ENCODE results near the gene MS4A10. TPM values are rescaled to one million over a fixed set of nuclear protein-coding genes. Genes with fewer than 3 reads are reported as not detected.

MS4A10 gene
- total RNA-seq, 1 donor from 2014 or later: not detected

DNA sequence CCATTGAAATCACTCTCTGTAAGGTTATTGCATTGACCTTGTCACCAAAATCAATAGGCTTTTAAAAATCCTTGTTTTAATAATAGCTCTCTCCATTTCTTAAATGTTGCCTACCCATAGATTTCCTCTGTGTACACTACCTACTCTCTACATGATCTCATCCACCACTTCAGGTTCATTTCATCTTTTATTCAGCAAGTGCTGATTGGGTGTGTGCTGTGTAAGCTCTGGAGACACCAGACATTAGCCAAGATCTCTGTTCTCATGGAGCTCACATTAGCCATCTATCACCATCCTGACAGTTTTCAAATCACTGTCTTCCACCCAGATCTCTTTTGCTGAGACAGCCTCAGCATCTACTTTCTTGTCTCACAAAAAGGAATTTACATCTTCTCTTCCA is 4.4 kb upstream of the MS4A10 start:
- peaks cover 4% of the 10 kb centered on the region for H3K4me1 Mint-ChIP-seq (ENCODE audit: unreplicated experiment)
- no peaks in the 10 kb centered on the region for H3K9me3 Mint-ChIP-seq (ENCODE audit: unreplicated experiment)
- H3K4me3 Mint-ChIP-seq (ENCODE audit: unreplicated experiment): no peak overlapping the region
- no peaks in the 10 kb centered on the region for H3K27me3 Mint-ChIP-seq (ENCODE audit: unreplicated experiment)
- DNase-seq (ENCODE audit: extremely low spot score, unreplicated experiment): no peak
- no peaks in the 10 kb centered on the region for H3K36me3 Mint-ChIP-seq (ENCODE audit: unreplicated experiment)
- TF ChIP-seq, protein P1, sequence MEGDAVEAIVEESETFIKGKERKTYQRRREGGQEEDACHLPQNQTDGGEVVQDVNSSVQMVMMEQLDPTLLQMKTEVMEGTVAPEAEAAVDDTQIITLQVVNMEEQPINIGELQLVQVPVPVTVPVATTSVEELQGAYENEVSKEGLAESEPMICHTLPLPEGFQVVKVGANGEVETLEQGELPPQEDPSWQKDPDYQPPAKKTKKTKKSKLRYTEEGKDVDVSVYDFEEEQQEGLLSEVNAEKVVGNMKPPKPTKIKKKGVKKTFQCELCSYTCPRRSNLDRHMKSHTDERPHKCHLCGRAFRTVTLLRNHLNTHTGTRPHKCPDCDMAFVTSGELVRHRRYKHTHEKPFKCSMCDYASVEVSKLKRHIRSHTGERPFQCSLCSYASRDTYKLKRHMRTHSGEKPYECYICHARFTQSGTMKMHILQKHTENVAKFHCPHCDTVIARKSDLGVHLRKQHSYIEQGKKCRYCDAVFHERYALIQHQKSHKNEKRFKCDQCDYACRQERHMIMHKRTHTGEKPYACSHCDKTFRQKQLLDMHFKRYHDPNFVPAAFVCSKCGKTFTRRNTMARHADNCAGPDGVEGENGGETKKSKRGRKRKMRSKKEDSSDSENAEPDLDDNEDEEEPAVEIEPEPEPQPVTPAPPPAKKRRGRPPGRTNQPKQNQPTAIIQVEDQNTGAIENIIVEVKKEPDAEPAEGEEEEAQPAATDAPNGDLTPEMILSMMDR (IDR thresholded peaks at IDR 0.05): no peak
- H3K27ac Mint-ChIP-seq (ENCODE audit: unreplicated experiment): no peak overlapping the region

DNA sequence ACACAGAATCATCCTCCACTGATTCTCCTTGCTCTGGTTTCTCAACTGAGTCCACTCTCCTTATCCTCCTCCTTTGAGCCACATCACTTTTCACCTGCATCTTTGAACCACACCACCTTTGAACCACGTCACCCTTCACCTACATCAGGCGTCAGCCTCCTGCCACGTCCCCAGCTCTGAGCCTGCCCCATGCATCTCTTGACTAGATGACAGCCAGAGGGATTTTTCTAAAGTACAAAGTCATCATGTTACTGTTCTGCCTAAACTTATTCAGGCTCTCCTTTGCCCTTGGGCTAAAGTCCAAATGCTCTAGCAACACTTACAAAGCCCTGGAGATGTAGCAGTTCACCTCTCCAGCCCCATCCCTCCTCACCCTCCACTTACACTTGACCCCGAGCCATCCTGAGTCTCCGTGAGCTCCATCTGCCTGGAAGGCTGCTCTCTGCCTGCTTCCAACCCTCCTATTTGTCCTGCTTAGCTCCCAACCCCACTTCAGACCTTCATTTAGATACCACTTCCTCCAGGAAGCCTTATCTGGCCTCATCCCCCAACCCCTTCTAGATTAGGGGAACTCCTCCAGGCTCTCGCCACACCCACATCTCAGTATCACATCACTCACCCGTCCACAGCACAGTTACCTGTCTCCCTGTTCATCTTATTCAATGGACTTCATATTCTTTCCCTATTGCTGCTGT is 3.7 kb upstream of the MS4A10 start:
- no peak for DNase-seq (ENCODE audit: extremely low spot score, unreplicated experiment)
- no peak overlapping the region for H3K4me3 Mint-ChIP-seq (ENCODE audit: unreplicated experiment)
- H3K27me3 Mint-ChIP-seq (ENCODE audit: unreplicated experiment): no peaks in the 10 kb centered on the region
- peaks cover 8% of the 10 kb centered on the region for H3K4me1 Mint-ChIP-seq (ENCODE audit: unreplicated experiment)
- H3K9me3 Mint-ChIP-seq (ENCODE audit: unreplicated experiment): no peaks in the 10 kb centered on the region
- TF ChIP-seq, protein P1 (IDR thresholded peaks at IDR 0.05): no peak
- no peak overlapping the region for H3K27ac Mint-ChIP-seq (ENCODE audit: unreplicated experiment)
- no peaks in the 10 kb centered on the region for H3K36me3 Mint-ChIP-seq (ENCODE audit: unreplicated experiment)

DNA sequence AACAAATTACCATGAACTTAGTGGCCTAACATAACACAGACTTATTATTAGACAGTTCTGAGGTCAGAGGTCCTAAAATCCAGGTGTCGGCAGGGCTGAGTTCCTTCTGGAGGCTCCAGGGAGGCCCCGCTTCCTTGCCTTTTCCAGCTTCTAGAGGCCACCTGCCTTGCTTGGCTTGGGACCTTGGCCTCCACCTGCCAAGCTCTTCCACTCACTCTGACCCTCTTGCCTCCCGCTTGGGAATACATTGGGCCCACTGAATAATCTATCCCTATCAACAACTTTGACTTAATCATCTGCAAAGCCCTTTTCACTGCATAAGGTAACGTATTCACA is 3.2 kb upstream of the MS4A10 start:
- Mint-ChIP-seq H3K4me1 (ENCODE audit: unreplicated experiment) (peaks cover 14% of the 10 kb centered on the region), H3K27me3 (ENCODE audit: unreplicated experiment) (no peaks in the 10 kb centered on the region), H3K36me3 (ENCODE audit: unreplicated experiment) (no peaks in the 10 kb centered on the region), H3K27ac (ENCODE audit: unreplicated experiment) (no peak overlapping the region), H3K9me3 (ENCODE audit: unreplicated experiment) (no peaks in the 10 kb centered on the region), H3K4me3 (ENCODE audit: unreplicated experiment) (no peak overlapping the region)
- DNase-seq (ENCODE audit: extremely low spot score, unreplicated experiment): no peak
- TF ChIP-seq, protein P1 (IDR thresholded peaks at IDR 0.05): no peak

DNA sequence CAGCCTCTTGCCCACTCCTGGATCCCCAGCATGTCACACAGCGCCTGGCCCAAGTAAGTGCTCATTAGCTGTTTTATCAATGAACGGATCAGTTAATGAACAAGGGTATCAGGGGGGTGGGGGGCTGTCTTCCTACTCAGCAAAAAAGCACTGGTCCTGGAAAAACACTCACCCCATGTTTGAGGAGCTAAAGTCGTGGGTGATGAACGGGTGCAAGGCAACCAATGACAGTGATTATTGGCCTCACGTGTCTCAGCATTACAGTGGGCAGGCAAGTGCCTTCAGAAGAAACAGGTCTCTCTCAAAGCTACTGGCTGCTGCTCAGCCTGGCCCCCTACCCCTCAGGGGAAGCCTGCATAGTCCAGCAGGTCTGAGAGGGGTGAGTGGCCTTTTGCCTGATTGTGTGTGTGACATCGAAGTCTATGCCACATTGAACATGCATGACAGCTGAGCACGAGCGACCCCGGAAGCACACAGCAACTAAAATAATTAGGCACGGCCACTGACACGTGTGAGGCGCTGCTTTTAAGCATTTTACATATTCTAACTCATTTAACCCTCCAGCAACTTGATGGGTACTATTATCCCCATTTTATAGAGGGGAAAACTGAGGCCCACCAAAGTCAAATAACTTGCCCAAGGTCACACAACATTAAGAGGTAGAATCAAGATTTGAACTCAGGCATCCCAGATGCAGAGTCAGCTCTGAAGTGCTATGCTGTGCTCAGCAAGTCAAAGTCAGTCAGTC is 2.6 kb upstream of the MS4A10 start:
- no peak overlapping the region for H3K27ac Mint-ChIP-seq (ENCODE audit: unreplicated experiment)
- H3K9me3 Mint-ChIP-seq (ENCODE audit: unreplicated experiment): no peaks in the 10 kb centered on the region
- TF ChIP-seq, protein P1 (IDR thresholded peaks at IDR 0.05): no peak
- H3K4me3 Mint-ChIP-seq (ENCODE audit: unreplicated experiment): no peak overlapping the region
- no peaks in the 10 kb centered on the region for H3K27me3 Mint-ChIP-seq (ENCODE audit: unreplicated experiment)
- peaks cover 16% of the 10 kb centered on the region for H3K4me1 Mint-ChIP-seq (ENCODE audit: unreplicated experiment)
- H3K36me3 Mint-ChIP-seq (ENCODE audit: unreplicated experiment): no peaks in the 10 kb centered on the region
- DNase-seq (ENCODE audit: extremely low spot score, unreplicated experiment): no peak

DNA sequence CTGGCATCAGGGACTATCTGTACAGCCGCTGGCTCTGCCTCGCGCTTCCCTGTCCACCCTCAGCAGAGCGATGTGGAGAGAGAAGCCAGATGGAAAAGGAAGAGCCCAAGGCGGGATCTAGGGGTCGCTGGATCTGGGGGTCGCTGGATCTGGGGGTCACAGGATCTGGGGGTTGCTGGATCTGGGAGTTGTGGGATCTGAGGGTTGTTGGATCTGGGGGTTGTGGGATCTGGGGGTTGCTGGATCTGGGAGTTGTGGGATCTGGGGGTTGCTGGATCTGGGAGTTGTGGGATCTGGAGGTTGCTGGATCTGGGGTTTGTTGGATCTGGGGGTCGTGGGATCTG is 2.0 kb upstream of the MS4A10 start:
- TF ChIP-seq, protein P1 (IDR thresholded peaks at IDR 0.05): no peak
- no peaks in the 10 kb centered on the region for H3K36me3 Mint-ChIP-seq (ENCODE audit: unreplicated experiment)
- no peak overlapping the region for H3K4me3 Mint-ChIP-seq (ENCODE audit: unreplicated experiment)
- H3K27ac Mint-ChIP-seq (ENCODE audit: unreplicated experiment): no peak overlapping the region
- no peaks in the 10 kb centered on the region for H3K9me3 Mint-ChIP-seq (ENCODE audit: unreplicated experiment)
- no peaks in the 10 kb centered on the region for H3K27me3 Mint-ChIP-seq (ENCODE audit: unreplicated experiment)
- H3K4me1 Mint-ChIP-seq (ENCODE audit: unreplicated experiment): peaks cover 16% of the 10 kb centered on the region
- no peak for DNase-seq (ENCODE audit: extremely low spot score, unreplicated experiment)
